WTC11 (cell line): Measurements from ENCODE around the gene PDZRN3. TPM values are rescaled to one million over a fixed set of nuclear protein-coding genes. Genes with fewer than 3 reads are reported as not detected.
A peak's percentile ranks its signal among the peaks of the same experiment; 100 is the strongest.

ENCODE experiments used
- ATAC-seq: fragments of 200-7000 bp; cut with Tn5 transposase; 2 replicates; pipeline ENCODE4 v1.10.0; 2021; ENCODE audit warnings: mild to moderate bottlenecking, moderate library complexity
- CTCF ChIA-PET: fragments of 300-600 bp; sonication (Branson Sonifier 250); formaldehyde crosslinking; loops from one replicate; lab custom pipeline; 2021; ENCODE audit warnings: antibody characterized with exemption; lab: Charles Lee
- POLR2A ChIA-PET: fragments of 350-600 bp; sonication (Branson Sonifier 250); formaldehyde crosslinking; loops from one replicate; lab custom pipeline; 2021; ENCODE audit warnings: antibody characterized with exemption; lab: Charles Lee
- DNase-seq: peaks from one replicate; pipeline ENCODE4 v3.0.0; 2021; ENCODE audit warnings: low spot score
- H3K27ac Mint-ChIP-seq: 2 replicates; pipeline ENCODE4 v1.8.0; 2021; ENCODE audit warnings: mixed read lengths
- H3K27me3 Mint-ChIP-seq: 2 replicates; pipeline ENCODE4 v1.8.0; 2021; ENCODE audit warnings: low read depth, mild to moderate bottlenecking, moderate library complexity, mixed read lengths
- H3K36me3 Mint-ChIP-seq: 2 replicates; pipeline ENCODE4 v1.8.0; 2021; ENCODE audit warnings: mixed read lengths
- H3K4me1 Mint-ChIP-seq: 2 replicates; pipeline ENCODE4 v1.8.0; 2022; ENCODE audit warnings: mixed read lengths
- H3K4me3 Mint-ChIP-seq: 2 replicates; pipeline ENCODE4 v1.8.0; 2021; ENCODE audit warnings: mild to moderate bottlenecking, moderate library complexity, mixed read lengths
- H3K9me3 Mint-ChIP-seq: 2 replicates; pipeline ENCODE4 v1.8.0; 2021; ENCODE audit warnings: mixed read lengths
- CREB1 ChIP-seq: sonication (generic); formaldehyde crosslinking; IDR thresholded peaks from 2 replicates; pipeline ENCODE4 v1.8.0; 2023; ENCODE audit warnings: mild to moderate bottlenecking, missing genetic modification reagents
- E2F4 ChIP-seq: sonication (generic); formaldehyde crosslinking; IDR thresholded peaks from 2 replicates; pipeline ENCODE4 v1.8.1; 2022; ENCODE audit warnings: low read depth, mild to moderate bottlenecking, moderate library complexity, missing genetic modification reagents, borderline replicate concordance
- FOXJ3 ChIP-seq: sonication (generic); formaldehyde crosslinking; IDR thresholded peaks from 2 replicates; pipeline ENCODE4 v1.9.0; 2021; ENCODE audit warnings: missing genetic modification reagents, mild to moderate bottlenecking, borderline replicate concordance
- OVOL2 ChIP-seq: fragments of 250-450 bp; sonication (Bioruptor Pico); IDR thresholded peaks from 2 replicates; pipeline ENCODE4 v1.9.0; 2021; ENCODE audit warnings: mild to moderate bottlenecking, borderline replicate concordance
- TCF7 ChIP-seq: sonication (generic); formaldehyde crosslinking; IDR thresholded peaks from 2 replicates; pipeline ENCODE4 v1.8.0; 2022; ENCODE audit warnings: mild to moderate bottlenecking, low read depth, missing genetic modification reagents, moderate library complexity
- TEAD1 ChIP-seq: sonication (generic); formaldehyde crosslinking; IDR thresholded peaks from 2 replicates; pipeline ENCODE4 v1.8.0; 2022; ENCODE audit warnings: mild to moderate bottlenecking, missing genetic modification reagents
- TEAD4 ChIP-seq: sonication (generic); formaldehyde crosslinking; IDR thresholded peaks from 2 replicates; pipeline ENCODE4 v1.8.0; 2022; ENCODE audit warnings: mild to moderate bottlenecking, missing genetic modification reagents
- TP53 ChIP-seq: sonication (generic); formaldehyde crosslinking; IDR thresholded peaks from 2 replicates; pipeline ENCODE4 v1.8.1; 2023; ENCODE audit warnings: mild to moderate bottlenecking, missing genetic modification reagents
- ZNF219 ChIP-seq: sonication (generic); formaldehyde crosslinking; IDR thresholded peaks from 2 replicates; pipeline ENCODE4 v1.8.0; 2023; ENCODE audit warnings: missing genetic modification reagents, mild to moderate bottlenecking, borderline replicate concordance
- ZNF281 ChIP-seq: sonication (generic); formaldehyde crosslinking; IDR thresholded peaks from 2 replicates; pipeline ENCODE4 v1.8.0; 2023; ENCODE audit warnings: mild to moderate bottlenecking, missing genetic modification reagents
- ZNF512 ChIP-seq: sonication (generic); formaldehyde crosslinking; IDR thresholded peaks from 2 replicates; pipeline ENCODE4 v1.8.1; 2022; ENCODE audit warnings: missing genetic modification reagents, borderline replicate concordance
- total RNA-seq: library from RNA; stranded (reverse); gene quantifications from 3 replicates; pipeline ENCODE4 v1.2.3, GENCODE V29; 2021
- TF ChIP-seq, protein P1 (sequence below): fragments of 250-450 bp; sonication (Bioruptor Pico); IDR thresholded peaks from 2 replicates; pipeline ENCODE4 v1.9.0; 2021; ENCODE audit warnings: mild to moderate bottlenecking, borderline replicate concordance
- TF ChIP-seq, protein P2 (sequence below): sonication (generic); formaldehyde crosslinking; IDR thresholded peaks from 2 replicates; pipeline ENCODE4 v1.8.0; 2023; ENCODE audit warnings: missing genetic modification reagents
- TF ChIP-seq, protein P3 (sequence below): sonication (generic); formaldehyde crosslinking; IDR thresholded peaks from 2 replicates; pipeline ENCODE4 v1.8.0; 2022; ENCODE audit warnings: mild to moderate bottlenecking, missing genetic modification reagents
- TF ChIP-seq, protein P4 (sequence below): sonication (generic); formaldehyde crosslinking; IDR thresholded peaks from 2 replicates; pipeline ENCODE4 v1.8.1; 2023; ENCODE audit warnings: mild to moderate bottlenecking, missing genetic modification reagents, borderline replicate concordance
- TF ChIP-seq, protein P5 (sequence below): sonication (generic); formaldehyde crosslinking; IDR thresholded peaks from 2 replicates; pipeline ENCODE4 v1.8.1; 2023; ENCODE audit warnings: mild to moderate bottlenecking, missing genetic modification reagents

PDZRN3 gene
- total RNA-seq, 1 experiment from 2014 or later = 9.5 TPM

- Mint-ChIP-seq H3K36me3 (peaks cover under 1% of the 10 kb centered on the region; the same call in 1 of the 2 replicates), H3K4me1 (peaks cover 27% of the 10 kb centered on the region), H3K9me3 (peaks cover 4% of the 10 kb centered on the region), H3K27ac (no peak overlapping the region), H3K4me3 (no peak overlapping the region), H3K27me3 (no peaks in the 10 kb centered on the region)
- DNase-seq = no peak
- no peak for TF ChIP-seq TEAD4 (CRISPR knock-in tag)
- TF ChIP-seq, protein P1, sequence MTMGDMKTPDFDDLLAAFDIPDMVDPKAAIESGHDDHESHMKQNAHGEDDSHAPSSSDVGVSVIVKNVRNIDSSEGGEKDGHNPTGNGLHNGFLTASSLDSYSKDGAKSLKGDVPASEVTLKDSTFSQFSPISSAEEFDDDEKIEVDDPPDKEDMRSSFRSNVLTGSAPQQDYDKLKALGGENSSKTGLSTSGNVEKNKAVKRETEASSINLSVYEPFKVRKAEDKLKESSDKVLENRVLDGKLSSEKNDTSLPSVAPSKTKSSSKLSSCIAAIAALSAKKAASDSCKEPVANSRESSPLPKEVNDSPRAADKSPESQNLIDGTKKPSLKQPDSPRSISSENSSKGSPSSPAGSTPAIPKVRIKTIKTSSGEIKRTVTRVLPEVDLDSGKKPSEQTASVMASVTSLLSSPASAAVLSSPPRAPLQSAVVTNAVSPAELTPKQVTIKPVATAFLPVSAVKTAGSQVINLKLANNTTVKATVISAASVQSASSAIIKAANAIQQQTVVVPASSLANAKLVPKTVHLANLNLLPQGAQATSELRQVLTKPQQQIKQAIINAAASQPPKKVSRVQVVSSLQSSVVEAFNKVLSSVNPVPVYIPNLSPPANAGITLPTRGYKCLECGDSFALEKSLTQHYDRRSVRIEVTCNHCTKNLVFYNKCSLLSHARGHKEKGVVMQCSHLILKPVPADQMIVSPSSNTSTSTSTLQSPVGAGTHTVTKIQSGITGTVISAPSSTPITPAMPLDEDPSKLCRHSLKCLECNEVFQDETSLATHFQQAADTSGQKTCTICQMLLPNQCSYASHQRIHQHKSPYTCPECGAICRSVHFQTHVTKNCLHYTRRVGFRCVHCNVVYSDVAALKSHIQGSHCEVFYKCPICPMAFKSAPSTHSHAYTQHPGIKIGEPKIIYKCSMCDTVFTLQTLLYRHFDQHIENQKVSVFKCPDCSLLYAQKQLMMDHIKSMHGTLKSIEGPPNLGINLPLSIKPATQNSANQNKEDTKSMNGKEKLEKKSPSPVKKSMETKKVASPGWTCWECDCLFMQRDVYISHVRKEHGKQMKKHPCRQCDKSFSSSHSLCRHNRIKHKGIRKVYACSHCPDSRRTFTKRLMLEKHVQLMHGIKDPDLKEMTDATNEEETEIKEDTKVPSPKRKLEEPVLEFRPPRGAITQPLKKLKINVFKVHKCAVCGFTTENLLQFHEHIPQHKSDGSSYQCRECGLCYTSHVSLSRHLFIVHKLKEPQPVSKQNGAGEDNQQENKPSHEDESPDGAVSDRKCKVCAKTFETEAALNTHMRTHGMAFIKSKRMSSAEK (CRISPR knock-in tag) = no peak
- no peak for TF ChIP-seq ZNF219 (CRISPR knock-in tag)
- TF ChIP-seq, protein P2, sequence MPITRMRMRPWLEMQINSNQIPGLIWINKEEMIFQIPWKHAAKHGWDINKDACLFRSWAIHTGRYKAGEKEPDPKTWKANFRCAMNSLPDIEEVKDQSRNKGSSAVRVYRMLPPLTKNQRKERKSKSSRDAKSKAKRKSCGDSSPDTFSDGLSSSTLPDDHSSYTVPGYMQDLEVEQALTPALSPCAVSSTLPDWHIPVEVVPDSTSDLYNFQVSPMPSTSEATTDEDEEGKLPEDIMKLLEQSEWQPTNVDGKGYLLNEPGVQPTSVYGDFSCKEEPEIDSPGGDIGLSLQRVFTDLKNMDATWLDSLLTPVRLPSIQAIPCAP = no peak
- TF ChIP-seq OVOL2 = no peak
- TF ChIP-seq TEAD1 (CRISPR knock-in tag) = no peak
- TF ChIP-seq E2F4 (CRISPR knock-in tag) = no peak
- no peak for TF ChIP-seq ZNF512 (CRISPR knock-in tag)
- no peak for TF ChIP-seq CREB1 (CRISPR knock-in tag)
- TF ChIP-seq, protein P3, sequence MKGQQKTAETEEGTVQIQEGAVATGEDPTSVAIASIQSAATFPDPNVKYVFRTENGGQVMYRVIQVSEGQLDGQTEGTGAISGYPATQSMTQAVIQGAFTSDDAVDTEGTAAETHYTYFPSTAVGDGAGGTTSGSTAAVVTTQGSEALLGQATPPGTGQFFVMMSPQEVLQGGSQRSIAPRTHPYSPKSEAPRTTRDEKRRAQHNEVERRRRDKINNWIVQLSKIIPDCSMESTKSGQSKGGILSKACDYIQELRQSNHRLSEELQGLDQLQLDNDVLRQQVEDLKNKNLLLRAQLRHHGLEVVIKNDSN (CRISPR knock-in tag) = no peak
- no peak for ATAC-seq
- POLR2A ChIA-PET = no interaction called here
- CTCF ChIA-PET = interaction anchor here (0.5 to 1.3 kb wide), 2 partner anchors 13 to 250 kb away, joined by 3 to 4 read pairs; no protein-coding TSS in a partner anchor
Observed at GRCh38 chr3:73427048-73427706, 197.6 kb downstream of the PDZRN3 start.

GRCh38 chr3:73426606-73427005 lies 198.1 kb downstream of the PDZRN3 start:
- ATAC-seq (0 out of 2 replicates have a peak, but pooled peaks have one; percentile 20), DNase-seq (no peak)
- ChIA-PET POLR2A (no interaction called here), CTCF (interaction anchor here (1.3 kb wide), 1 partner anchor 13 kb away, joined by 3 read pairs; no protein-coding TSS in a partner anchor)
- no peak overlapping the region for H3K27ac Mint-ChIP-seq
- peaks cover 8% of the 10 kb centered on the region for H3K9me3 Mint-ChIP-seq
- no peaks in the 10 kb centered on the region for H3K27me3 Mint-ChIP-seq
- H3K4me1 Mint-ChIP-seq = peaks cover 23% of the 10 kb centered on the region
- H3K4me3 Mint-ChIP-seq = no peak overlapping the region
- H3K36me3 Mint-ChIP-seq = peaks cover 4% of the 10 kb centered on the region; the same call in 1 of the 2 replicates
- TF ChIP-seq TP53 (CRISPR knock-in tag) (no peak), ZNF281 (no peak), TEAD1 (CRISPR knock-in tag) (no peak), TCF7 (CRISPR knock-in tag) (no peak), FOXJ3 (no peak), ZNF219 (CRISPR knock-in tag) (no peak)
- TF ChIP-seq, protein P4, sequence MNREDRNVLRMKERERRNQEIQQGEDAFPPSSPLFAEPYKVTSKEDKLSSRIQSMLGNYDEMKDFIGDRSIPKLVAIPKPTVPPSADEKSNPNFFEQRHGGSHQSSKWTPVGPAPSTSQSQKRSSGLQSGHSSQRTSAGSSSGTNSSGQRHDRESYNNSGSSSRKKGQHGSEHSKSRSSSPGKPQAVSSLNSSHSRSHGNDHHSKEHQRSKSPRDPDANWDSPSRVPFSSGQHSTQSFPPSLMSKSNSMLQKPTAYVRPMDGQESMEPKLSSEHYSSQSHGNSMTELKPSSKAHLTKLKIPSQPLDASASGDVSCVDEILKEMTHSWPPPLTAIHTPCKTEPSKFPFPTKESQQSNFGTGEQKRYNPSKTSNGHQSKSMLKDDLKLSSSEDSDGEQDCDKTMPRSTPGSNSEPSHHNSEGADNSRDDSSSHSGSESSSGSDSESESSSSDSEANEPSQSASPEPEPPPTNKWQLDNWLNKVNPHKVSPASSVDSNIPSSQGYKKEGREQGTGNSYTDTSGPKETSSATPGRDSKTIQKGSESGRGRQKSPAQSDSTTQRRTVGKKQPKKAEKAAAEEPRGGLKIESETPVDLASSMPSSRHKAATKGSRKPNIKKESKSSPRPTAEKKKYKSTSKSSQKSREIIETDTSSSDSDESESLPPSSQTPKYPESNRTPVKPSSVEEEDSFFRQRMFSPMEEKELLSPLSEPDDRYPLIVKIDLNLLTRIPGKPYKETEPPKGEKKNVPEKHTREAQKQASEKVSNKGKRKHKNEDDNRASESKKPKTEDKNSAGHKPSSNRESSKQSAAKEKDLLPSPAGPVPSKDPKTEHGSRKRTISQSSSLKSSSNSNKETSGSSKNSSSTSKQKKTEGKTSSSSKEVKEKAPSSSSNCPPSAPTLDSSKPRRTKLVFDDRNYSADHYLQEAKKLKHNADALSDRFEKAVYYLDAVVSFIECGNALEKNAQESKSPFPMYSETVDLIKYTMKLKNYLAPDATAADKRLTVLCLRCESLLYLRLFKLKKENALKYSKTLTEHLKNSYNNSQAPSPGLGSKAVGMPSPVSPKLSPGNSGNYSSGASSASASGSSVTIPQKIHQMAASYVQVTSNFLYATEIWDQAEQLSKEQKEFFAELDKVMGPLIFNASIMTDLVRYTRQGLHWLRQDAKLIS (CRISPR knock-in tag) = no peak
- TF ChIP-seq, protein P5, sequence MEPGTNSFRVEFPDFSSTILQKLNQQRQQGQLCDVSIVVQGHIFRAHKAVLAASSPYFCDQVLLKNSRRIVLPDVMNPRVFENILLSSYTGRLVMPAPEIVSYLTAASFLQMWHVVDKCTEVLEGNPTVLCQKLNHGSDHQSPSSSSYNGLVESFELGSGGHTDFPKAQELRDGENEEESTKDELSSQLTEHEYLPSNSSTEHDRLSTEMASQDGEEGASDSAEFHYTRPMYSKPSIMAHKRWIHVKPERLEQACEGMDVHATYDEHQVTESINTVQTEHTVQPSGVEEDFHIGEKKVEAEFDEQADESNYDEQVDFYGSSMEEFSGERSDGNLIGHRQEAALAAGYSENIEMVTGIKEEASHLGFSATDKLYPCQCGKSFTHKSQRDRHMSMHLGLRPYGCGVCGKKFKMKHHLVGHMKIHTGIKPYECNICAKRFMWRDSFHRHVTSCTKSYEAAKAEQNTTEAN (CRISPR knock-in tag) = no peak
